ENCODE results near the gene FLOT2.
"Not testable (repeated sequence)": the region's sequence is repeated elsewhere in the genome, so short reads cannot be mapped to it uniquely, and the experiment has no call there.

The FLOT2 gene

GRCh38 chr17:28908640-28909167, 11.2 kb upstream of the FLOT2 start:
- FAIRE-seq (no peak), DNase-seq (ENCODE audit: insufficient read length, low spot score) (no peak)
- TF ChIP-seq CTCF (IDR thresholded peaks at IDR 0.05; ENCODE audit: insufficient read depth, missing control alignments): no peak

GRCh38 chr17:28907709-28908475, 10.4 kb upstream of the FLOT2 start:
- DNase-seq (ENCODE audit: insufficient read length, low spot score) (no peak), FAIRE-seq (no peak)
- no peak for TF ChIP-seq CTCF (IDR thresholded peaks at IDR 0.05; ENCODE audit: insufficient read depth, missing control alignments)

GRCh38 chr17:28906706-28907438, 9.3 kb upstream of the FLOT2 start:
- no peak for TF ChIP-seq CTCF (IDR thresholded peaks at IDR 0.05; ENCODE audit: insufficient read depth, missing control alignments)
- no peak for DNase-seq (ENCODE audit: insufficient read length, low spot score)
- no peak for FAIRE-seq

- DNase-seq (ENCODE audit: insufficient read length, low spot score): no peak
- no peak for FAIRE-seq
- no peak for TF ChIP-seq CTCF (IDR thresholded peaks at IDR 0.05; ENCODE audit: insufficient read depth, missing control alignments)
Measured at GRCh38 chr17:28906276-28906675, 8.7 kb upstream of the FLOT2 start.

GRCh38 chr17:28904800-28905199, 7.3 kb upstream of the FLOT2 start:
- no peak for TF ChIP-seq CTCF (IDR thresholded peaks at IDR 0.05; ENCODE audit: insufficient read depth, missing control alignments)
- FAIRE-seq: no peak
- no peak for DNase-seq (ENCODE audit: insufficient read length, low spot score)

GRCh38 chr17:28903546-28903841, 6.0 kb upstream of the FLOT2 start:
- not testable (repeated sequence) for FAIRE-seq; DNase-seq (ENCODE audit: insufficient read length, low spot score)

- peak; percentile 98 for TF ChIP-seq CTCF (IDR thresholded peaks at IDR 0.05; ENCODE audit: insufficient read depth, missing control alignments)
- FAIRE-seq (no peak), DNase-seq (ENCODE audit: insufficient read length, low spot score) (peak; percentile 80)
Measured at GRCh38 chr17:28902819-28903545, 5.4 kb upstream of the FLOT2 start, which contains the start of gene DHRS13. TSS of gene DHRS13 (minus strand) at chr17:28903079. CDS start at chr17:28902944, 135 bp downstream.

Data from D721Med (cell line).